MG63 (cell line): Measurements from ENCODE around the gene TBC1D23. TPM values are rescaled to one million over a fixed set of nuclear protein-coding genes. Genes with fewer than 3 reads are reported as not detected.
A peak's percentile ranks its signal among the peaks of the same experiment; 100 is the strongest.
"Not testable (repeated sequence)": the region's sequence is repeated elsewhere in the genome, so short reads cannot be mapped to it uniquely, and the experiment has no call there.

Experiments used
- DNase-seq: peaks from one replicate; pipeline ENCODE4 v3.0.0-alpha.2; 2020
- H3K27me3 ChIP-seq: fragments of 250-450 bp; sonication (Bioruptor Pico); 2 replicates; pipeline ENCODE4 v1.5.1; 2020; ENCODE audit warnings: mild to moderate bottlenecking, moderate library complexity
- H3K36me3 ChIP-seq: fragments of 250-450 bp; sonication (Bioruptor Pico); 2 replicates; pipeline ENCODE4 v1.5.1; 2020; ENCODE audit warnings: mild to moderate bottlenecking, moderate library complexity
- H3K4me3 ChIP-seq: fragments of 250-450 bp; sonication (Bioruptor Pico); 2 replicates; pipeline ENCODE4 v1.5.1; 2020; ENCODE audit warnings: mild to moderate bottlenecking, moderate library complexity
- H3K9me3 ChIP-seq: fragments of 250-450 bp; sonication (Bioruptor Pico); 2 replicates; pipeline ENCODE4 v1.5.1; 2020; ENCODE audit warnings: mild to moderate bottlenecking, moderate library complexity
- total RNA-seq: library from RNA; depleted of rRNA; stranded (reverse); fragments of >200 nt; shearing (Covaris generic); gene quantifications from 2 replicates; pipeline ENCODE4 v1.2.3, GENCODE V29; 2014; ENCODE audit warnings: low replicate concordance; rRNA removed

The TBC1D23 gene
- 39.4 and 167 TPM in 2 replicates for total RNA-seq

- DNase-seq, result peak; percentile 100
- Histone ChIP-seq H3K36me3 (peaks cover 2% of the 10 kb centered on the region; the same call in 1 of the 2 replicates), H3K27me3 (no peaks in the 10 kb centered on the region), H3K4me3 (peak within 1 kb of the TSS; percentile 91), H3K9me3 (no peaks in the 10 kb centered on the region)
These were observed at the start of gene TBC1D23 for GRCh38 chr3:100260685-100261484. TBC1D23 (plus strand) TSS chr3:100260992; CDS start chr3:100261019, 27 bp downstream.

GRCh38 chr3:100213891-100214573 is 46.8 kb upstream of the TBC1D23 start:
- H3K27me3 ChIP-seq, result no peaks in the 10 kb centered on the region
- H3K9me3 ChIP-seq, result 0 out of 2 replicates have a peak, but pooled peaks cover 1% of the 10 kb centered on the region
- no peak for DNase-seq
- no peak overlapping the region for H3K4me3 ChIP-seq
- no peaks in the 10 kb centered on the region for H3K36me3 ChIP-seq

- no peak overlapping the region for H3K4me3 ChIP-seq
- peaks cover 7% of the 10 kb centered on the region; the same call in 1 of the 2 replicates for H3K9me3 ChIP-seq
- no peaks in the 10 kb centered on the region for H3K27me3 ChIP-seq
- H3K36me3 ChIP-seq, result no peaks in the 10 kb centered on the region
- no peak for DNase-seq
These were observed 46.2 kb upstream of the TBC1D23 start for GRCh38 chr3:100214574-100214964.

GRCh38 chr3:100216713-100217112 is 44.1 kb upstream of the TBC1D23 start:
- no peak for DNase-seq
- Histone ChIP-seq H3K4me3 (no peak overlapping the region), H3K36me3 (no peaks in the 10 kb centered on the region), H3K27me3 (no peaks in the 10 kb centered on the region), H3K9me3 (peaks cover 19% of the 10 kb centered on the region)

- DNase-seq, result no peak
- H3K4me3 ChIP-seq, result no peak overlapping the region
These were observed 39.6 kb upstream of the TBC1D23 start for GRCh38 chr3:100221159-100221558.

GRCh38 chr3:100225193-100225592 is 35.6 kb upstream of the TBC1D23 start:
- no peak for DNase-seq
- Histone ChIP-seq H3K4me3 (no peak overlapping the region), H3K27me3 (no peaks in the 10 kb centered on the region), H3K36me3 (no peaks in the 10 kb centered on the region), H3K9me3 (peaks cover 8% of the 10 kb centered on the region)

More at GRCh38 chr3:100221159-100221558, 39.6 kb upstream of the TBC1D23 start:
- no peaks in the 10 kb centered on the region for H3K27me3 ChIP-seq
- H3K9me3 ChIP-seq, result peaks cover 19% of the 10 kb centered on the region
- H3K36me3 ChIP-seq, result no peaks in the 10 kb centered on the region

- no peak overlapping the region for H3K4me3 ChIP-seq
- H3K27me3 ChIP-seq, result no peaks in the 10 kb centered on the region
- no peaks in the 10 kb centered on the region for H3K36me3 ChIP-seq
- no peak for DNase-seq
- H3K9me3 ChIP-seq, result peaks cover 3% of the 10 kb centered on the region
These were observed 34.9 kb upstream of the TBC1D23 start for GRCh38 chr3:100225883-100226282.

- Histone ChIP-seq H3K9me3 (peaks cover 3% of the 10 kb centered on the region), H3K36me3 (no peaks in the 10 kb centered on the region), H3K4me3 (no peak overlapping the region), H3K27me3 (no peaks in the 10 kb centered on the region)
- no peak for DNase-seq
These were observed 33.9 kb upstream of the TBC1D23 start for GRCh38 chr3:100226712-100227429.

GRCh38 chr3:100227511-100227921 is 33.3 kb upstream of the TBC1D23 start:
- H3K4me3 ChIP-seq, result no peak overlapping the region
- peaks cover 3% of the 10 kb centered on the region for H3K9me3 ChIP-seq
- DNase-seq, result no peak
- no peaks in the 10 kb centered on the region for H3K27me3 ChIP-seq
- H3K36me3 ChIP-seq, result no peaks in the 10 kb centered on the region

- peaks cover 3% of the 10 kb centered on the region for H3K9me3 ChIP-seq
- H3K36me3 ChIP-seq, result no peaks in the 10 kb centered on the region
- H3K4me3 ChIP-seq, result no peak overlapping the region
- no peak for DNase-seq
- H3K27me3 ChIP-seq, result no peaks in the 10 kb centered on the region
These were observed 32.5 kb upstream of the TBC1D23 start for GRCh38 chr3:100228247-100228646.

- H3K36me3 ChIP-seq, DNase-seq, H3K27me3 ChIP-seq, H3K9me3 ChIP-seq, H3K4me3 ChIP-seq: not testable (repeated sequence)
These were observed 31.6 kb upstream of the TBC1D23 start for GRCh38 chr3:100229188-100229587.

GRCh38 chr3:100230710-100231109 is 30.1 kb upstream of the TBC1D23 start:
- Histone ChIP-seq H3K27me3 (no peaks in the 10 kb centered on the region), H3K4me3 (no peak overlapping the region), H3K36me3 (no peaks in the 10 kb centered on the region), H3K9me3 (peaks cover 3% of the 10 kb centered on the region)
- no peak for DNase-seq

- H3K36me3 ChIP-seq, result no peaks in the 10 kb centered on the region
These were observed 29.1 kb upstream of the TBC1D23 start for GRCh38 chr3:100231668-100232067.

GRCh38 chr3:100234364-100234763 is 26.4 kb upstream of the TBC1D23 start:
- H3K9me3 ChIP-seq, result peaks cover 15% of the 10 kb centered on the region

More at GRCh38 chr3:100231668-100232067, 29.1 kb upstream of the TBC1D23 start:
- peak; percentile 45 for DNase-seq
- Histone ChIP-seq H3K27me3 (no peaks in the 10 kb centered on the region), H3K9me3 (peaks cover 3% of the 10 kb centered on the region), H3K4me3 (no peak overlapping the region)

GRCh38 chr3:100238599-100238998 is 22.2 kb upstream of the TBC1D23 start:
- Histone ChIP-seq H3K36me3 (no peaks in the 10 kb centered on the region), H3K4me3 (no peak overlapping the region), H3K9me3 (peaks cover 17% of the 10 kb centered on the region), H3K27me3 (no peaks in the 10 kb centered on the region)
- DNase-seq, result no peak

More at GRCh38 chr3:100234364-100234763, 26.4 kb upstream of the TBC1D23 start:
- H3K4me3 ChIP-seq, result no peak overlapping the region
- no peaks in the 10 kb centered on the region for H3K27me3 ChIP-seq
- DNase-seq, result no peak
- H3K36me3 ChIP-seq, result no peaks in the 10 kb centered on the region

GRCh38 chr3:100242471-100242870 is 18.3 kb upstream of the TBC1D23 start:
- H3K27me3 ChIP-seq, H3K4me3 ChIP-seq, DNase-seq, H3K36me3 ChIP-seq: not testable (repeated sequence)
- peaks cover 17% of the 10 kb centered on the region for H3K9me3 ChIP-seq

- Histone ChIP-seq H3K9me3 (peaks cover 6% of the 10 kb centered on the region), H3K27me3 (no peaks in the 10 kb centered on the region), H3K36me3 (no peaks in the 10 kb centered on the region), H3K4me3 (no peak overlapping the region)
- no peak for DNase-seq
These were observed 16.5 kb upstream of the TBC1D23 start for GRCh38 chr3:100244264-100244663.
